Esophagus squamous epithelium (tissue), 4 donors: ENCODE results near the gene INAFM1.

Experiments used
- CTCF ChIP-seq, 6 experiments: fragments of 450-650 bp in 4 of 6; fragments of 200-600 bp in 2 of 6; sonication (generic) in 2 of 6; IDR thresholded peaks; one replicate each; pipeline ENCODE4 v1.5.1; 2016 to 2019; ENCODE audit warnings: antibody characterized with exemption in 6 of 6, mild to moderate bottlenecking in 4 of 6, moderate library complexity in 4 of 6
- POLR2A ChIP-seq, 4 donors: fragments of 450-650 bp; IDR thresholded peaks; one replicate each; pipeline ENCODE4 v1.6.1; 2017; ENCODE audit warnings: antibody characterized with exemption in 4 of 4, mild to moderate bottlenecking in 4 of 4, moderate library complexity in 3 of 4

- TF ChIP-seq CTCF (IDR thresholded peaks at IDR 0.05) (no peak), POLR2A (IDR thresholded peaks at IDR 0.05) (no peak)
Observed at GRCh38 chr19:47239152-47239551, 35.5 kb upstream of the INAFM1 start.
